SK-N-MC (cell line): ENCODE results near the gene ARHGAP29.
"Not testable (repeated sequence)": the region's sequence is repeated elsewhere in the genome, so short reads cannot be mapped to it uniquely, and the experiment has no call there.

Experiments
- DNase-seq: peaks from one replicate; pipeline ENCODE4 v3.0.0-alpha.2; 2011; ENCODE audit warnings: low read depth, low spot score
- H3K27ac ChIP-seq: fragments of 200-600 bp; sonication (generic); 2 replicates; pipeline ENCODE4 v1.5.1; 2016; ENCODE audit warnings: mixed run types
- H3K36me3 ChIP-seq: fragments of 200-600 bp; sonication (generic); 2 replicates; pipeline ENCODE4 v1.6.1; 2017; ENCODE audit warnings: antibody characterized with exemption, low read length, mixed read lengths; ENCODE audit not compliant: insufficient read depth
- H3K4me3 ChIP-seq: fragments of 200-600 bp; sonication (generic); 2 replicates; pipeline ENCODE4 v1.5.1; 2016
- H3K9ac ChIP-seq: fragments of 200-600 bp; sonication (generic); 2 replicates; pipeline ENCODE4 v1.8.0; 2017; ENCODE audit warnings: mixed run types, mixed read lengths; ENCODE audit not compliant: insufficient read length
- H3K9me3 ChIP-seq: fragments of 200-600 bp; sonication (generic); 2 replicates; pipeline ENCODE4 v1.6.1; 2017; ENCODE audit warnings: low read depth, mild to moderate bottlenecking, antibody characterized with exemption, low read length, moderate library complexity, mixed read lengths
- EZH2 ChIP-seq: fragments of 200-600 bp; sonication (generic); IDR thresholded peaks from one replicate; pipeline ENCODE4 v1.6.1; 2017; ENCODE audit warnings: antibody characterized with exemption
- FOXP2 ChIP-seq: optimal IDR thresholded peaks from 2 replicates; pipeline ENCODE3; 2011; ENCODE audit warnings: mild to moderate bottlenecking, moderate library complexity; ENCODE audit not compliant: insufficient read depth; ENCODE audit errors: extremely low read length, control extremely low read depth
- POLR2AphosphoS5 ChIP-seq: IDR thresholded peaks from 2 replicates; pipeline ENCODE4 v1.6.1; 2012; ENCODE audit warnings: mild to moderate bottlenecking, low read depth, low read length, borderline replicate concordance

ARHGAP29 gene

GRCh38 chr1:94160811-94161210 lies 76.6 kb downstream of the ARHGAP29 start:
- Histone ChIP-seq H3K9ac (no peak overlapping the region), H3K9me3 (no peaks in the 10 kb centered on the region), H3K4me3 (no peak overlapping the region), H3K27ac (no peak overlapping the region), H3K36me3 (no peaks in the 10 kb centered on the region)
- no peak for TF ChIP-seq EZH2
- TF ChIP-seq FOXP2, result no peak
- no peak for TF ChIP-seq POLR2AphosphoS5
- DNase-seq, result no peak

DNA sequence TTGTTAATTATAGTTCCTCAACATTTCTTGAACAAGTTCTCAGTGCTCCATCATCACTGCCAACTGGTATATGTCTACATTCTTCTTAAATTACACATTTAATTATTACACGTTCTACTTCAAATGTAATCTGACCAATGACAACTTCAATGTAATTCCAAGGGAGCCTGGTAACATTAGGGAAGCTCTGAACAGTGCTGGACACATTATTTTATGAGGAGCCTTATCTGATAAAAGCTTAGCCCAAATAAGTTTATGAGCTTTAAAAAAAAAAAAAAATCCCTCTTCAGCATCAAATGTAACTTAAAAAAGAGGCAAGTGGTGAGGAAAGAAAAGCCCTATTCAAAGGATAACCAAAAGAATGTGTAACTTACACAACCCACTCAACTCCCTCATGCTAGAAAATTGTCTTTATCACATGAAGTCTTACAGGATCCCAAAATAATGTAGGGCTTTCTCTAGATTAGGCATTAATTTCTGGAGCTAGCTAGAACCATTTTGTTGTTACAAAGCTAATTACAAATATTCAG lies 81.2 kb downstream of the ARHGAP29 start:
- Histone ChIP-seq H3K36me3 (no peaks in the 10 kb centered on the region), H3K9ac (no peak overlapping the region), H3K9me3 (no peaks in the 10 kb centered on the region), H3K4me3 (no peak overlapping the region), H3K27ac (no peak overlapping the region)
- TF ChIP-seq EZH2 (no peak), POLR2AphosphoS5 (no peak), FOXP2 (no peak)
- DNase-seq, result no peak

GRCh38 chr1:94154989-94155388 lies 82.4 kb downstream of the ARHGAP29 start:
- DNase-seq, result no peak
- TF ChIP-seq EZH2, result no peak
- no peak for TF ChIP-seq FOXP2
- TF ChIP-seq POLR2AphosphoS5, result no peak
- H3K9ac ChIP-seq, result no peak overlapping the region
- no peak overlapping the region for H3K4me3 ChIP-seq
- no peaks in the 10 kb centered on the region for H3K9me3 ChIP-seq
- H3K36me3 ChIP-seq, result no peaks in the 10 kb centered on the region
- H3K27ac ChIP-seq, result no peak overlapping the region

- no peaks in the 10 kb centered on the region for H3K9me3 ChIP-seq
- H3K4me3 ChIP-seq, result no peak overlapping the region
- no peak for TF ChIP-seq FOXP2
- no peak overlapping the region for H3K27ac ChIP-seq
- no peaks in the 10 kb centered on the region for H3K36me3 ChIP-seq
- no peak overlapping the region for H3K9ac ChIP-seq
- no peak for DNase-seq
Observed at GRCh38 chr1:94153133-94153532, 84.3 kb downstream of the ARHGAP29 start.

DNA sequence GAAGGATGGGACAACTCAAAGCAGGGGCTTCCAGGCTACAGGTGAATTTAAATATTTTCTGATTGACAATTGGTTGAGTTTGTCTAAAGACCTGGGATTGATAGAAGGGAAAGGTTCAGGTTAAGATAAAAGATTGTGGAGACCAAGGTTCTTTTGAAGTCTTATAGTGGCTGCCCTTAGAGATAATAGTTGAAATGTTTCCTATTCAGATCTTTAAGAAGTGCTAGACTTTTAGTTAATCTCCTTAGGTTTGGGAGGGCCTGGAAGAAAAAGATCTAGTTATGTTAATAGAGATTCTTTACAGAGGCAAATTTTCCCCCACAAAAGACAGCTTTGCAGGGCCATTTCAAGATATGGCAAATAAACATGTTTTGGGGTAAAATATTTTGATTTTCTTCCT lies 88.2 kb downstream of the ARHGAP29 start:
- H3K36me3 ChIP-seq, DNase-seq, H3K9me3 ChIP-seq, H3K9ac ChIP-seq, H3K27ac ChIP-seq, H3K4me3 ChIP-seq: not testable (repeated sequence)

GRCh38 chr1:94146273-94146672 lies 91.1 kb downstream of the ARHGAP29 start:
- Histone ChIP-seq H3K9me3 (no peaks in the 10 kb centered on the region), H3K9ac (no peak overlapping the region), H3K36me3 (no peaks in the 10 kb centered on the region), H3K4me3 (no peak overlapping the region), H3K27ac (no peak overlapping the region)
- no peak for TF ChIP-seq POLR2AphosphoS5
- no peak for TF ChIP-seq EZH2
- no peak for TF ChIP-seq FOXP2
- DNase-seq, result no peak

DNA sequence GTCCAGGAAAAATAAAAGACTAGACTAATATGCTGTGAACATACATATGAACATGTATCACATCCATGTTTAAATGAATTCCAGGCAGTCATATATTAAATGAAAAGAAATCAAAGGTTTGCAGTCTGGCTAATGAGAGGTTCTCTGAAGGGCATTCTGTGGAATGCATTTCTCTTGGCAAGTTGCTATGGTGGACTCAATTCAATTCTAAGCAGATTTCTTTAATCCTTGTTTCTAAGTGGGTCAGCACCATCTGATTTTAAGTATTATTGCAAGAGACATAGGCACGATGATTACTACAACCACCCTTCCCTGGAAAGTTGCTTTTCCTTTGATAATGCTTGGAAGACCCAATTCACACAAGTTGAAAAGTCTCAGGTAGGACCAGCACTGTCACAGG lies 92.5 kb downstream of the ARHGAP29 start:
- no peaks in the 10 kb centered on the region for H3K9me3 ChIP-seq
- H3K27ac ChIP-seq, result no peak overlapping the region
- H3K4me3 ChIP-seq, result no peak overlapping the region
- TF ChIP-seq FOXP2 (no peak), POLR2AphosphoS5 (no peak), EZH2 (no peak)
- DNase-seq, result no peak
- H3K36me3 ChIP-seq, result no peaks in the 10 kb centered on the region
- H3K9ac ChIP-seq, result no peak overlapping the region

GRCh38 chr1:94143809-94144176 lies 93.6 kb downstream of the ARHGAP29 start:
- Histone ChIP-seq H3K9ac (no peak overlapping the region), H3K36me3 (no peaks in the 10 kb centered on the region), H3K27ac (no peak overlapping the region), H3K9me3 (no peaks in the 10 kb centered on the region), H3K4me3 (no peak overlapping the region)
- no peak for DNase-seq
- TF ChIP-seq EZH2, result no peak
- TF ChIP-seq FOXP2, result no peak
- no peak for TF ChIP-seq POLR2AphosphoS5

GRCh38 chr1:94143173-94143808 lies 94.1 kb downstream of the ARHGAP29 start:
- no peaks in the 10 kb centered on the region for H3K9me3 ChIP-seq
- no peak overlapping the region for H3K9ac ChIP-seq
- no peaks in the 10 kb centered on the region for H3K36me3 ChIP-seq
- no peak overlapping the region; the same call in 1 of the 2 replicates for H3K27ac ChIP-seq
- TF ChIP-seq POLR2AphosphoS5 (no peak), FOXP2 (no peak), EZH2 (no peak)
- DNase-seq, result no peak
- H3K4me3 ChIP-seq, result no peak overlapping the region

- no peak overlapping the region for H3K4me3 ChIP-seq
- no peak overlapping the region for H3K27ac ChIP-seq
- H3K9me3 ChIP-seq, result no peaks in the 10 kb centered on the region
- no peak overlapping the region for H3K9ac ChIP-seq
- no peaks in the 10 kb centered on the region for H3K36me3 ChIP-seq
- no peak for DNase-seq
- TF ChIP-seq POLR2AphosphoS5 (no peak), EZH2 (no peak), FOXP2 (no peak)
Observed at GRCh38 chr1:94142583-94142982, 94.8 kb downstream of the ARHGAP29 start.
